ENCODE measurements around the gene TSHZ2. TPM values are rescaled to one million over a fixed set of nuclear protein-coding genes. Genes with fewer than 3 reads are reported as not detected.
"Not testable (repeated sequence)": the region's sequence is repeated elsewhere in the genome, so short reads cannot be mapped to it uniquely, and the experiment has no call there.

TSHZ2 gene
- total and polyA plus RNA-seq, 3 donors from 2014 or later: 13.0 to 41.9 (median 40.4) TPM

DNA sequence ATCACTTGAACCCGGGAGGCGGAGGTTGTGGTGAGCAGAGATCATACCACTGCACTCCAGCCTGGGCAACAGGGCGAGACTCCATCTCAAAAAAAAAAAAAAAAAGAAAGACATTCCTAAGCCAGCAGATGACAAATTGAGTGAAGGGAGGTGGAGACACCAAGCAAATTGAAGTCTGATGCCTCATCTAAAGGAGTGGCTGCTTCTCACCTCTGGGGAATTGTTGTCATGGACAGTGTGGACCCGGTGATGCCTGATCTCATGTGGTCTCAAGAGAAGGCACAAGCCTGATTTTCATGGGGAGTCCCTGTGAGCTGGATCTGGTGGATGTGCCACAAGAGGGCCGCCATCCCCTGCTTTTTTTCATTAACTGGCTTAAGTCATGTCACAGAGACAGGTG, 349.4 kb downstream of the TSHZ2 start:
- WGBS, 2 donors: 87 to 100% methylated on average over 2 to 5 of the region's 5 CpGs
- TF ChIP-seq, protein P1, sequence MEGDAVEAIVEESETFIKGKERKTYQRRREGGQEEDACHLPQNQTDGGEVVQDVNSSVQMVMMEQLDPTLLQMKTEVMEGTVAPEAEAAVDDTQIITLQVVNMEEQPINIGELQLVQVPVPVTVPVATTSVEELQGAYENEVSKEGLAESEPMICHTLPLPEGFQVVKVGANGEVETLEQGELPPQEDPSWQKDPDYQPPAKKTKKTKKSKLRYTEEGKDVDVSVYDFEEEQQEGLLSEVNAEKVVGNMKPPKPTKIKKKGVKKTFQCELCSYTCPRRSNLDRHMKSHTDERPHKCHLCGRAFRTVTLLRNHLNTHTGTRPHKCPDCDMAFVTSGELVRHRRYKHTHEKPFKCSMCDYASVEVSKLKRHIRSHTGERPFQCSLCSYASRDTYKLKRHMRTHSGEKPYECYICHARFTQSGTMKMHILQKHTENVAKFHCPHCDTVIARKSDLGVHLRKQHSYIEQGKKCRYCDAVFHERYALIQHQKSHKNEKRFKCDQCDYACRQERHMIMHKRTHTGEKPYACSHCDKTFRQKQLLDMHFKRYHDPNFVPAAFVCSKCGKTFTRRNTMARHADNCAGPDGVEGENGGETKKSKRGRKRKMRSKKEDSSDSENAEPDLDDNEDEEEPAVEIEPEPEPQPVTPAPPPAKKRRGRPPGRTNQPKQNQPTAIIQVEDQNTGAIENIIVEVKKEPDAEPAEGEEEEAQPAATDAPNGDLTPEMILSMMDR (IDR thresholded peaks at IDR 0.05): no peak
- no peak for TF ChIP-seq POLR2A (IDR thresholded peaks at IDR 0.05)

DNA sequence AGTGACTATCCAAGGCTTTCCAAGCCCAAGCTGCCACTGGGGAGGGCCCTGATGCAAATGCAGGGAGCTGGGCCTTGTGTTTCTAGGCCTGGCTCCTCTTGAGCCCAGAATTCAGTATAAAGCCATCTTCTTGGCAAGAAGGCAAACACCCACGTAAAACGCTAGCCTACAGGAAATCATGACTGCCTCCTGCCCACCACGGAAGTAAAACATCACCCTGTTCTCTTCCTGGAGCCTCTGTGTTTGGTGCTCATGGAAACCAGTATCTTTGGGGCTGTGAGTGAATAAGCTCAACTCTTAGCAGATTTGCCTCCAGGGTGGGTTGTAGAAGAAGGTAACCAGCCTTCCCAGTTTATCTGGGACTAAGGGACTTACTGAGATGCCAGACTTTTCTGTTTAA, 350.5 kb downstream of the TSHZ2 start:
- 60 to 81% methylated on average over 3 of the region's 3 CpGs for WGBS, 2 donors

More for the DNA sequence above, 349.4 kb downstream of the TSHZ2 start:
- H3K27me3 ChIP-seq: no peaks in the 10 kb centered on the region
- intact Hi-C loops (cut with DNase I; ENCODE audit: low total_unique reads): no loop called here
- H3K4me3 ChIP-seq: no peak overlapping the region
- H3K4me1 ChIP-seq: no peaks in the 10 kb centered on the region
- no peak for DNase-seq
- no peak overlapping the region for H3K27ac ChIP-seq
- no peaks in the 10 kb centered on the region for H3K9me3 ChIP-seq
- no peaks in the 10 kb centered on the region for H3K36me3 ChIP-seq (ENCODE audit: low read depth, missing control alignments)

DNA sequence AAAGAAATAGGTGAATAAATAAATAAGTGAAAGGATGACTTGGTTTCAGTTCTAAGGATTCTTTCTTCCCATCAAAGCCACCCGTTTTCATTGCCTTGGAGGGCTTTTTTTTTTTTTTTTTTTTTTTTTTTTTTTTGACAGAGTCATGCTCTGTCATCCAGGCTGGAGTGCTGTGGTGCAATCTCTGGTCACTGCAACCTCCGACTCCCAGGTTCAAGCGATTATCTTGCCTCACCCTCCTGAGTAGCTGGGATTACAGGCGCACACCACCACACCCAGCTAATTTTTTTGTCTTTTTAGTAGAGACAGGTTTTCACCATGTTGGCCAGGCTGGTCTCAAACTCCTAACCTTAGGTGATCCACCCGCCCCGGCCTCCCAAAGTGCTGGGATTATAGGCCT, 351.3 kb downstream of the TSHZ2 start:
- H3K4me1 ChIP-seq; H3K36me3 ChIP-seq (ENCODE audit: low read depth, missing control alignments); H3K9me3 ChIP-seq; H3K27me3 ChIP-seq; DNase-seq; H3K4me3 ChIP-seq; H3K27ac ChIP-seq; intact Hi-C loops (cut with DNase I; ENCODE audit: low total_unique reads): not testable (repeated sequence)
- WGBS, 2 donors: 90 to 93% methylated on average over 6 of the region's 6 CpGs

More for the DNA sequence above, 350.5 kb downstream of the TSHZ2 start:
- Histone ChIP-seq H3K4me3 (no peak overlapping the region), H3K36me3 (ENCODE audit: low read depth, missing control alignments) (no peaks in the 10 kb centered on the region), H3K27ac (no peak overlapping the region), H3K9me3 (no peaks in the 10 kb centered on the region), H3K27me3 (no peaks in the 10 kb centered on the region), H3K4me1 (no peaks in the 10 kb centered on the region)
- DNase-seq: no peak
- intact Hi-C loops (cut with DNase I; ENCODE audit: low total_unique reads): no loop called here
- no peak for TF ChIP-seq POLR2A (IDR thresholded peaks at IDR 0.05)
- TF ChIP-seq, protein P1 (IDR thresholded peaks at IDR 0.05): no peak

DNA sequence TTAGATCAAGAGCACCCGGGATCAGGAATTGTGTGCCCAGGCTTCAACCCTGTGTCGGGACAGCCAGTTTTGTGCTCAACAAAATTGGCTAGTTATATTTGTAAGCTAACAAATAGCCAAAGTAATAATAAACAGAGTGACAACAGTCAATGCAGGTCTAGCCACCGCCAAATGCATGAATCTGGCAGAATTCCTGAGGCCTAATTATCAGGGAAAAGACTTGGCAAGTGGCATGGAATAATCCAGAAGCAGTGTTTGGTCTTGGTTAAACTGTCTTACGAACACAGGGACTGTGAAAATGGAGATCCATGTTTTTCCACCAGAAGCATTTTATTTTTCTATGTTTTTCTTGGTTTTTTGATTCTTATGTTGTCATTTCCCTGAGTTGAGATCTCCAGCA, 352.7 kb downstream of the TSHZ2 start:
- 72 to 82% methylated on average over 4 of the region's 4 CpGs for WGBS, 2 donors
- no peaks in the 10 kb centered on the region for H3K9me3 ChIP-seq
- H3K27me3 ChIP-seq: no peaks in the 10 kb centered on the region
- intact Hi-C loops (cut with DNase I; ENCODE audit: low total_unique reads): no loop called here
- TF ChIP-seq, protein P1 (IDR thresholded peaks at IDR 0.05): no peak
- no peak for TF ChIP-seq POLR2A (IDR thresholded peaks at IDR 0.05)
- H3K36me3 ChIP-seq (ENCODE audit: low read depth, missing control alignments): no peaks in the 10 kb centered on the region
- H3K27ac ChIP-seq: no peak overlapping the region
- H3K4me1 ChIP-seq: no peaks in the 10 kb centered on the region
- no peak overlapping the region for H3K4me3 ChIP-seq
- no peak for DNase-seq

DNA sequence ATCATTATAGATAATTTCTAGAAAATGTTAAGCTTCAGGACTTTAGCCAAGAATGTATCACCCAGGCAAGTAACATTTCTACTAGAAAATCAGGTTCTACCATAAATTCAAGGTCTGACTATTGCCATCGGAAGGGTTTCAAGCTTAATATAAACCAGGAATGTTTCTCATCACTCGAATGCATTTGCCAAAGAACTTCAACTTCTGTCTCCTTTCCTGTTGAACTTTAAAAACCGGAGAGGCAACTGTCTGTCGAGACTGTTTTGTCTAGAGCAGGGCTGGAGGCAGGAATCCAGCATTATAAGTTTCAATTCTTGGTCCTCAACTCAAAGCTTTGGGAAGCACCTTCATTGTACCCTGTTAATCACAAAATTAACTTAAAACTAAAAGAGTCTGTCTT, 356.8 kb downstream of the TSHZ2 start:
- TF ChIP-seq, protein P1 (IDR thresholded peaks at IDR 0.05): no peak
- no peak for TF ChIP-seq POLR2A (IDR thresholded peaks at IDR 0.05)
- H3K4me3 ChIP-seq: no peak overlapping the region
- DNase-seq: no peak
- 38 to 53% methylated on average over 4 of the region's 4 CpGs for WGBS, 2 donors
- H3K36me3 ChIP-seq (ENCODE audit: low read depth, missing control alignments): no peaks in the 10 kb centered on the region
- no peak overlapping the region for H3K27ac ChIP-seq
- no peaks in the 10 kb centered on the region for H3K9me3 ChIP-seq
- intact Hi-C loops (cut with DNase I; ENCODE audit: low total_unique reads): no loop called here
- H3K4me1 ChIP-seq: peaks cover 12% of the 10 kb centered on the region
- H3K27me3 ChIP-seq: no peaks in the 10 kb centered on the region

Data from testis (tissue), 3 donors.